ENCODE data around the gene MBD3L2.
"Not testable (repeated sequence)": the region's sequence is repeated elsewhere in the genome, so short reads cannot be mapped to it uniquely, and the experiment has no call there.

The MBD3L2 gene

DNA sequence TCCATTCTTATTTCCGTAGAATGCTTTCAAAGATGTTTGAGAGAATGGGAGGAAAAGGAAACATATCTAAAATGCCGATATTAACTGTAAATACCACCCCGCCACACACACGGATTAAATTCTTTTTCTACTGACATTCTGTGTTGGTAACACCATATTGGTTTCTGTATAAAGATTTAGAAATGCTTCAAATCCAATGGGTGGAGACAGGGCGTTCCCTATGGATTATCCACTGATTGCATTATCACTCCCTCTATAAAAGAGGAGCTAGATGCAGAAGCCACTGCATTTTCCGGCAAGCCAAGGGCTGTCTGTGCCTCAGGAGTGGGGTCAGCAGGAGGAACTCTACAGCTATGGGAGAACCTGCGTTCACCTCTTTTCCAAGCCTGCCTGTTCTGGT, at the start of gene MBD3L2:
TSS of gene MBD3L2 (plus strand) at position 301 of the 400 bp plus-strand sequence. CDS start at position 354, 53 bp downstream.
- not testable (repeated sequence) for DNase-seq

DNA sequence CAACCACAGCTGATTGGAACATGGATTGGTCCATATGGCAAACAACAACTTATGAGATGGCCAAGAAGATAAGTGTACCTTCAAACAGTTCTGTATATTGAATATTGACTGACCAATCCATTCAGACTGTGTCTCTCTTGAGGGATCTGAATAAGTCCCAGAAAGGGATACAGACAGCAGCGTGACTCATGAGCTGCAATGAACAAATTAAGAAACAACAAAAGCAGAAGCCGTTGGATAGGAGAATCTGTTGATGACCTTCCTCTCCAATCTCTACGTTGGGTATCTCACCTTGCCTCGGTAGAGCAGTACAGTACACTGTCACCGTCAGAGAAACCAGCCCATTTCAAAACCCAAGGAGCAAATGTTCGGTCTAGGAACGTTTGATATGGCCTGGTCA, 49.2 kb upstream of the MBD3L2 start:
- no peak for DNase-seq

DNA sequence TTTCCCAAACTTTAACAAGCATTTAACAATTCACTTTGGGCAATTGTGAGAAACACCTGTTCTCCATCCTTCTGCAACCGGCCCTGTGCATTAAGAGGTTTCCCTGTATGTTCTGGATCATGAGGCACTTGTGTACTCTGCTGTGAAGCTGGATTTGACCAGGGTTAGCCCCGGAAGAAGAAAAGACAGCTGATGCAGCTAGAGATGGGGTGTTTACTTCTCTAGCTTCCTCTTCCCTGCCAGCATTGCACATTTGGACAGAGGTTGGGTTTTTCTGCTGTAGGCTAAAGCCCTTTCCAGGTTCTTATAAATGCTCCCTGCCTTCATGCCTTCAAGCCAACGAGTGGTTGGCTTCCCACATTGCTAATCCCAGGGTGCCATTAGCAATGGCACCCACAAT, 48.8 kb upstream of the MBD3L2 start:
- DNase-seq = no peak

DNA sequence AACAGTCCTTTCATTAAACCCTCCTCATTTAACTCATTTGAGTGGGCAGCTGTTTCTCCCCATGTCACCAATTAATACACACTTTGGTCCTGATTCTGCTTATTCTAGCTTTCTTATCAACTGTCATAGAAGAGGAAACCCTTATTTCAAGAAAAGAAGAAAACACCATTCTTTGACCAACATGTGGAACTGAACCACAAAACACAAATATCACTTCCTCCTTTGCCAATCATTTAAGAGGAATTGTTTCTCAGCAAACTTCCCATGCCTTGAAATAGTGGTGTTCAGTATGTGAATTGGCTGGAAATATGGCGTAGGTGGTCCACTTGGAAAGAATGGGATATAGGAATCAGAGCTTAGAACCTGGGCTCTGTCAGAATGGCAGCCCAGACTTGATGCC, 48.3 kb upstream of the MBD3L2 start:
- no peak for DNase-seq

DNA sequence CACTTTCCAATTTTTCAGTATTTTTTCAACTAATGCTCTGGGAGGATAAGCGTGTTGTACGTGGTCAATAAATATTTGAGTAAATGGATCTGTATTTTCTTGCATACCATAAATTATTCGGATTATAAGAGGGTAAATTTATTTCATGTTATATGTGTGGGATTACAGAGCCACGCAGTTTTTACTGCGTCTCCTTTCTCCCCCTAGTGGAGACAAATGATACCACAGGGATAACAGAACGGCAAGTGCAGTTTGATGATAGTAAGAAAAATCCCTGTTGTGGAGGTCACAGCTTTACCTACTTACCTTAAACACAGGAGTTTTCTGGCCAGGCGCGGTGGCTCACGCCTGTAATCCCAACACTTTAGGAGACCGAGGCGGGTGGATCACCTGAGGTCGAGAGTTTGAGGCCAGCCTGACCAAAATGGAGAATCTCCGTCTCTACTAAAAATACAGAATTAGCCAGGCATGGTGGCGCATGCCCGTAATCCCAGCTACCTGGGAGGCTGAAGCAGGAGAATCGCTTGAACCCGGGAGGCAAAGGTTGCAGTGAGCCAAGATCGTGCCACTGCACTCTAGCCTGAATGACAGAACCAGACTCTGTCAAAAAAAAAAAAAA, 44.7 kb upstream of the MBD3L2 start:
- peak in 2 of 6 experiments; percentile 26 to 61 for DNase-seq

DNA sequence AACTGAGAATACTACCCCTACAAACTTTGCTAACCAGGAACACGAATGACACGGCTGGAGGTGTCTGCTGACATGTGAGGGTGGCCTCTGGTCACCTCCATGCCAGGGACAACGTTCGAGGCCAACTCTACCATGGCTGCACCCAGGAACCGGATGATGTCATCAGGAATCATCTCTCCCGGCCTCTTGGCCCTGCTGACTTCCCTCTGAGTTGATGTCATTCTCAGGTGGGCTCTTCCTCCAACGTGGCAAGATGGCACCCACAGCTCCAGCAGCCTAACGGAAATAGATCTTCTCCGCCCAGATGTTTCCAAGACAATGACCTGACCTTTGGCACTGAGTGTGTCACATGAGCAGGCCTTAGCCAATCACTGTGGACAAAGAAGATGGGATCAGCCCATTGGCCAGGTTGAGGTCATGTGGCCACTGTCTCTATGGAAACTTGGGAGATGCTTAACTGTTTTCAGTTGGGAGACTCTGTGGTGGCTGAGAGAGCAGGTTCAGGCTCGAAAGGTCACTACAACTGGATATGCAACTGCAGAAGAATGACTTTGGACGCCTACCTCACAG, 42.9 kb upstream of the MBD3L2 start:
- no peak for DNase-seq

DNA sequence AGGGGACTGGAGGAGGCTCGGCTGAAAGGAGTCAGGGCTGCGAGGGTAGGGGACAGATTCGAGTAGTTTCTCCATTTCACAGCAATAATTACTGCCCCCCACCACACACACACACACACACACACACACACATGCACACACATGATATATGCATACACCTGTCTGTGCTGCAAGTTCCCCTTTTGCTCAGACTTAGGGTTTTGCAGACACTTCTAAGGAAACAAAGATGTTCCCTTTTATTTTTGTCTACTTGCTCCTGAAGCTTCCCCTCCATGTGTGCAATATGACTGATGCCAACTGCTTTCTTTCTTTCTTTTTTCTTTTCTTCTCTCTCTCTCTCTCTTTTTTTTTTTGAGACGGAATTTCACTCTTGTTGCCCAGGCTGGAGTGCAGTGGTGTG, 41.3 kb upstream of the MBD3L2 start:
- no peak for DNase-seq

DNA sequence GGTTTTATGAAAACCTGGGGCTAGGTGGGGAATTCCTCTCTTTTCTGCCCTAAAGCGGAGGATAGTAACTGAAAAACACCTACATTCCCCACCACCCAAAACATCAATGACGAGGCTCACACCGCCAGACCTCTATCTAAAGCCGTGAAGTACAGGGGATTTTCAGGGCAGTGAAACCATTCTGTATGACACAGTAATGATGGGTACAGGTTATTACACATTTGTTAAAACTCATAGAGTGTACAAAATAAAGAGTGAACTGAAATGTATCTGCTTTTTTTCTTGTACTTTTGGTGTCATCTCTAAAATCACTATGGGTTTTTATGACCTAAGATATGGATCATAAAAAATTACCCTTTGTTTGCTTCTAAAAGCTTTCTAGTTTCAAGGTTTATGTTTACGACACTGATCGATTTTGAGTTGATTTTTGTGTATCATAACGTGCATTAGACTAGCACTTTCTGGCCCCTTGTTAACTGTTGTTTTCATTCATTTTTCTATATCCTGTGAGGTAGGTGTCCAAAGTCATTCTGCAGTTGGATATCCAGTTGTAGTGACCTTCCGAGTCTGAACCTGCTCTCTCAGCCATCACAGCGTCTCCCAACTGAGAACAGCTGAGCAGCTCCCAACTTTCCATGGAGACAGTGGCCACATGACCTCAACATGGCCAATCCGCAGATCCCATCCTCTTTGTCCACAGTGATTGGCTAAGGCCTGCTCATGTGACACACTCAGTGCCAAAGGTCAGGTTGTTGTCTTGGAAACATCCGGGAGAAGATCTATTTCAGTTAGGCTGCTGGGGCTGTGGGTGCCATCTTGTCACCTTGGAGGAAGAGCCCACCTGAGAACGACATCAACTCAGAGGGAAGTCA, 38.2 kb upstream of the MBD3L2 start:
- no peak for DNase-seq

DNA sequence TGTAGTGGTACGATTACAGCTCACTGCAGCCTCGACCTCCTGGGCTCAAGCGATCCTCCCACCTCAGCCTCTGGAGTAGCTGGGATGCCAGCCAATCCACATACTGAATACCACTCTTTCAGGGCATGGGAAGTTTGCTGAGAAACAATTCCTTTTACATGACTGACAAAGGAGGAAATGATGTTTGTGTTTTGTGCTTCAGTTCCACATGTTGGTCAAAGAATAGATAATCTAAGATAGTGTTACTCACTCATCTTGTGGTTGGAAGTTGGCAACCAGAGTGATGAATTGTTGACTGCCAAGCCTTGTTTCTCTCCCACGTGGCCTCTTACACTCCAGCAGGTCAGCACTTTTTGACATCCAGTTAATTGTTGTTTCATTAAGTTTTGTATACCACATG, 35.4 kb upstream of the MBD3L2 start:
- no peak for DNase-seq

DNA sequence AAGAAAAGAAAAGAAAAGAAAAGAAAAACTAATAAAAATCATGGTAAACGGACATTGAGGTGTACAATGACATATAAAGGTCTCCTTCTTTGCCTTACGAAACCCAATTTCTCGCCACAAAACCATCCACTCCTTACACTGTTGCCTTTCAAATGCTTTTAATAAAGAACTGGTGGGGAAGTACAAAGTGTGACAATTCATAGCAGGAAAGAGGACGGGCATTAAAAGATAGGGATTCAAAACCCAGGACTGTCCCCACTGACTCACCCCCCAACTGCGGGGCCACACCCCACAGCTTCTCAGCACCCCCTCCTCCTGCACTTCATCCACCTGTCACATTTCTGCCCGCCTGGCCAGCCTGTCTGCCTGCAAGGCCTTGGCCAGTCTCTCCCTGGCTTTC, 30.3 kb upstream of the MBD3L2 start:
- no peak for DNase-seq

DNA sequence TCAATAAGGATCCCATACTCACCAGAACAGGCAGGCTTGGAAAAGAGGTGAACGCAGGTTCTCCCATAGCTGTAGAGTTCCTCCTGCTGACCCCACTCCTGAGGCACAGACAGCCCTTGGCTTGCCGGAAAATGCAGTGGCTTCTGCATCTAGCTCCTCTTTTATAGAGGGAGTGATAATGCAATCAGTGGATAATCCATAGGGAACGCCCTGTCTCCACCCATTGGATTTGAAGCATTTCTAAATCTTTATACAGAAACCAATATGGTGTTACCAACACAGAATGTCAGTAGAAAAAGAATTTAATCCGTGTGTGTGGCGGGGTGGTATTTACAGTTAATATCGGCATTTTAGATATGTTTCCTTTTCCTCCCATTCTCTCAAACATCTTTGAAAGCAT, 27.8 kb upstream of the MBD3L2 start, which contains the start of gene MBD3L2B:
TSS of gene MBD3L2B (minus strand) at position 101 of the 400 bp plus-strand sequence. CDS start at position 67, 34 bp downstream.
- DNase-seq = not testable (repeated sequence)

DNA sequence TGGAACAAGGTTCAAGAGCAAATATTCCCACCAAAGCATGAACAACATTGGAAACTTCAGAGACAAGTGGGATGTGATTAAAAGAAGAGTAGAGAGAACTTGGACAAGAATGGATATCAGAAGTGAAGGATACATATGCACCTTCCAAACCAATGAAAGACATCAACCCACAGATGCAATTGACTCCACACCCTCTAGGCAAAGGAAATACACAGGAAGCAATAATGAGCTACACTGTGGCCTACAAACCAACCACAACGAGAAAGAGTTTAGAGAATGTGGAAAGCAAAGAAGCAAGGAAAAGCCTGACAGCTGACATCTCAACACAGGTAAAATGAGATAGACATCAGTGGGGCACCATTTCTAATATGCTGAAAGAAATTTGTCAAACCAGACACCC, 20.3 kb upstream of the MBD3L2 start:
- DNase-seq = not testable (repeated sequence)

DNA sequence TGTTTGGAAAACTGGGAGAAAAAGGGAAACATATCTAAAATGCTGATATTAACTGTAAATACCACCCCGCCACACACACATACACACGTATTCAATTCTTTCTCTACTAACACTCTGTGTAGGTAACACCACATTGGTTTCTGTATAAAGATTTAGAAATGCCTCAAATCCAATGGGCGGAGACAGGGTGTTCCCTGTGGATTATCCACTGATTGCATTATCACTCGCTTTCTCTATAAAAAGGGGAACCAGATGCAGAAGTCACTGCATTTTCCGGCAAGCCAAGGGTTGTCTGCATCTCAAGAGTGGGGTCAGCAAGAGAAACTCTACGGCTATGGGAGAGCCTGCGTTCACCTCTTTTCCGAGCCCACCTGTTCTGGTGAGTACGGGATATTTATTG, 18.8 kb upstream of the MBD3L2 start, which contains the start of gene MBD3L5:
TSS of gene MBD3L5 (plus strand) at position 301 of the 400 bp plus-strand sequence. CDS start at position 335, 34 bp downstream.
- DNase-seq = not testable (repeated sequence)

DNA sequence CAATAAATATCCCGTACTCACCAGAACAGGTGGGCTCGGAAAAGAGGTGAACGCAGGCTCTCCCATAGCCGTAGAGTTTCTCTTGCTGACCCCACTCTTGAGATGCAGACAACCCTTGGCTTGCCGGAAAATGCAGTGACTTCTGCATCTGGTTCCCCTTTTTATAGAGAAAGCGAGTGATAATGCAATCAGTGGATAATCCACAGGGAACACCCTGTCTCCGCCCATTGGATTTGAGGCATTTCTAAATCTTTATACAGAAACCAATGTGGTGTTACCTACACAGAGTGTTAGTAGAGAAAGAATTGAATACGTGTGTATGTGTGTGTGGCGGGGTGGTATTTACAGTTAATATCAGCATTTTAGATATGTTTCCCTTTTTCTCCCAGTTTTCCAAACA, 9.0 kb upstream of the MBD3L2 start, which contains the start of gene MBD3L4:
TSS of gene MBD3L4 (minus strand) at position 101 of the 400 bp plus-strand sequence. CDS start at position 66, 35 bp downstream.
- not testable (repeated sequence) for DNase-seq

DNA sequence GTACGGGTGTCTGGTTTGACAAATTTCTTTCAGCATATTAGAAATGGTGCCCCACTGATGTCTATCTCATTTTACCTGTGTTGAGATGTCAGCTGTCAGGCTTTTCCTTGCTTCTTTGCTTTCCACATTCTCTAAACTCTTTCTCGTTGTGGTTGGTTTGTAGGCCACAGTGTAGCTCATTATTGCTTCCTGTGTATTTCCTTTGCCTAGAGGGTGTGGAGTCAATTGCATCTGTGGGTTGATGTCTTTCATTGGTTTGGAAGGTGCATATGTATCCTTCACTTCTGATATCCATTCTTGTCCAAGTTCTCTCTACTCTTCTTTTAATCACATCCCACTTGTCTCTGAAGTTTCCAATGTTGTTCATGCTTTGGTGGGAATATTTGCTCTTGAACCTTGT, 7.6 kb upstream of the MBD3L2 start:
- not testable (repeated sequence) for DNase-seq

DNA sequence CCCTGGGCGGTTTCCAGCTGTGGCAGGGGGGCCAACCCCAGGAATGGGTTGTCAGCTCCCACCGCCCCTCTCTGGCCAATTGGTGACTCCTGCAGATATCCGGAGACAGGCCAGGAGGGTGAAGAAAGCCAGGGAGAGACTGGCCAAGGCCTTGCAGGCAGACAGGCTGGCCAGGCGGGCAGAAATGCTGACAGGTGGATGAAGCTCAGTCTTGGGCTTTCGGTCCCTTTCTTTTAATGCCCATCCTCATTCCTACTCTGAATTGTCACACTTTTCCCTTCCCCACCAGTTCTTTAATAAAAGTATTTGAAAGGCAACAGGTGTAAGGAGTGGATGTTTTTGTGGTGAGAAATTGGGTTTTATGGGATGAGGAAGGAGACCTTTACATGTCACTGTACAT, 2.3 kb downstream of the MBD3L2 start:
- not testable (repeated sequence) for DNase-seq

DNA sequence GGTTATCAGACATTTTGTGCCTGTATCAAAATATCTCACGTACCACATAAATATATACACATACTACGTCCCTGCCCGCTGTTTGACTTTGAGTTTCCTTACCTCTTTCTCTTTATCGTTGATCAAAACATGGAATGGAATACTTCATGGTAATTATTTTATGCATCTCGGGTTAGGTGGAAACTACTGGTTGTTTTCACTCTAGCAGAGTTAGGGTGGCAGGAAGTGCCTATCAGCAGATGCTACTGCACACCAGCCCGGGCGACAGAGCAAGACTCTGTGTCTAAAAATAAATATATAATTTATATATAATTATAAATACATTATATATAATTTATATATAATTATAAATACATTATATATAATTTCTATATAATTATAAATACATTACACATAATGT, 3.8 kb downstream of the MBD3L2 start:
- DNase-seq = not testable (repeated sequence)

DNA sequence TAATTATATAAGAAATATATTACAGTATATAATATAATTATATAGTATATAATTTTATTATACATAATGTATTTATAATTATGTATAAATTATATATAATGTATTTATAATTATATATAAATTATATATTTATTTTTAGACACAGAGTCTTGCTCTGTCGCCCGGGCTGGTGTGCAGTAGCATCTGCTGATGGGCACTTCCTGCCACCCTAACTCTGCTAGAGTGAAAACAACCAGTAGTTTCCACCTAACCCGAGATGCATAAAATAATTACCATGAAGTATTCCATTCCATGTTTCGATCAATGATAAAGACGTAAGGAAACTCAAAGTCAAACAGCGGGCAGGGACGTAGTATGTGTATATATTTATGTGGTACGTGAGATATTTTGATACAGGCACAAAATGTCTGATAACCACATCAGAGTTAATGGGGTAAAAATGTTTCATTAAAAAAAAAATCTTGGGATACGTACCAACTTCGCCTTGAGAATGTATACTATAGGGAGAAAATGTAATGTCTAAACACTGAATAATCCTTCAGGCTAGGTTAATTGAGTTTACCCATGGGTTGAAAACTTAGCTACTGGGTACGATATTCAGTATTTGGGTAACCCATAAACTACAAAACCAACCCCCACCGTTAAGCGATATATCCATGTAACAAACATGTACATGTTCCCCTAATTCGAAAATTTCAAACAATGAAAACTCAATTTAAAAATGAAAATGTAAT, 5.7 kb downstream of the MBD3L2 start:
- not testable (repeated sequence) for DNase-seq

DNA sequence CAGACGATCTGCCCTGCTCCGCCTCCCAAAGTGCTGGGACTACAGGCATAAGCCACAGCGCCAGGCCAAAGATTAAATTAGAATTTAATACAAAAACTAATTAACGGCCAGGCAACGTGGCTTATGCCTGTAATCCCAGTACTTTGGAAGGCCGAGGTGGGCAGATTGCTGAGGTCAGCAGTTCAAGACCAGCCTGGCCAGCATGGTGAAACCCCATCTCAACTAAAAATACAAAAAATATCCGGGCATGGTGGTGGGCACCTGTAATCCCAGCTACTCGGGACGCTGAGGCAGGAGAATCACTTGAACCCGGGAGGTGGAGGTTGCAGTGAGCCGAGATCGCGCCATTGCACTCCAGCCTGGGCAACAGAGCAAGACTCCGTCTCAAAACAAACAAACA, 6.6 kb downstream of the MBD3L2 start:
- DNase-seq = not testable (repeated sequence)

DNA sequence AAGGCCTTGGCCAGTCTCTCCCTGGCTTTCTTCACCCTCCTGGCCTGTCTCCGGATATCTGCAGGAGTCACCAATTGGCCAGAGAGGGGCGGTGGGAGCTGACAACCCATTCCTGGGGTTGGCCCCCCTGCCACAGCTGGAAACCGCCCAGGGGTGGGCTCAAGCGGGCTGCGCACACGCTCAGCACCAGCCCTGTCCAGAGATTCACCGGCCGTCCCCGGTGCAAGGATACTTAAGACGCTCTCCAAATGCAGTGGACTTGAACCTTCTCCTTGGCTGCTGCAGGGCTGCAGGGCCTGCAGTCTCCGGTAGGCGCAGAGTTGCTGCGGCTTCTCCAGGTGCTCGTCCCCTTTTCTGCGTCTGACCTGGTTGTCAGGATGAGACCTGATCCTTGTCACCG, 7.2 kb downstream of the MBD3L2 start:
- not testable (repeated sequence) for DNase-seq

DNA sequence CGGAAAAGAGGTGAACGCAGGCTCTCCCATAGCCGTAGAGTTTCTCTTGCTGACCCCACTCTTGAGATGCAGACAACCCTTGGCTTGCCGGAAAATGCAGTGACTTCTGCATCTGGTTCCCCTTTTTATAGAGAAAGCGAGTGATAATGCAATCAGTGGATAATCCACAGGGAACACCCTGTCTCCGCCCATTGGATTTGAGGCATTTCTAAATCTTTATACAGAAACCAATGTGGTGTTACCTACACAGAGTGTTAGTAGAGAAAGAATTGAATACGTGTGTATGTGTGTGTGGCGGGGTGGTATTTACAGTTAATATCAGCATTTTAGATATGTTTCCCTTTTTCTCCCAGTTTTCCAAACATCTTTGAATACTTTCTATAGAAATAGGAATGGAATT, 9.5 kb downstream of the MBD3L2 start, which contains the start of gene MBD3L3:
TSS of gene MBD3L3 (minus strand) at position 101 of the 400 bp plus-strand sequence. CDS start at position 30, 71 bp downstream.
- DNase-seq = not testable (repeated sequence)

DNA sequence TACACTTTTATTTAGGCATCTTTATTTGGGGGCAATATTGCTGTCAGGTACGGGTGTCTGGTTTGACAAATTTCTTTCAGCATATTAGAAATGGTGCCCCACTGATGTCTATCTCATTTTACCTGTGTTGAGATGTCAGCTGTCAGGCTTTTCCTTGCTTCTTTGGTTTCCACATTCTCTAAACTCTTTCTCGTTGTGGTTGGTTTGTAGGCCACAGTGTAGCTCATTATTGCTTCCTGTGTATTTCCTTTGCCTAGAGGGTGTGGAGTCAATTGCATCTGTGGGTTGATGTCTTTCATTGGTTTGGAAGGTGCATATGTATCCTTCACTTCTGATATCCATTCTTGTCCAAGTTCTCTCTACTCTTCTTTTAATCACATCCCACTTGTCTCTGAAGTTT, 10.9 kb downstream of the MBD3L2 start:
- DNase-seq = not testable (repeated sequence)

DNA sequence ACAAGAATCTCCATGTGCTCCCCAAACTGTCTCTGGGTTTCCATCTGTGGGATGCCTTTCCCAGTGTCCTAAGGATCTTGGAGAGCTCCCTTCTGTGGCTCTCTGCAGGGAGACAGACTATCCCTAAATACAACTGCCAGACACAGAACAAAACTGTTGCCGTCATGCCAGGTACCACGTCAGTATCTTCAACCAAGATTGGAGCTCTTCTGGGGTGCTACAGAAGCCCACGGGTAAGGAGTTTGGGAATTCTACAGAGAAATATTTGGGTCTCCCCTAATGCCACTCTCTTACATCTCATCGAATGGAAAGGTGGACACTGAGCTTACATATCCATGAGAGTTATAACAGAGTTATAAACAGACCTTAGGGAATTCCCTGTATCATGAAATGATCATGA, 14.2 kb downstream of the MBD3L2 start:
- no peak for DNase-seq

Measured in stimulated activated naive CD4-positive, alpha-beta T cell (primary cell).